Measurements from ENCODE around the gene SPCS3.
"Not testable (repeated sequence)": the region's sequence is repeated elsewhere in the genome, so short reads cannot be mapped to it uniquely, and the experiment has no call there.

Gene SPCS3

DNA sequence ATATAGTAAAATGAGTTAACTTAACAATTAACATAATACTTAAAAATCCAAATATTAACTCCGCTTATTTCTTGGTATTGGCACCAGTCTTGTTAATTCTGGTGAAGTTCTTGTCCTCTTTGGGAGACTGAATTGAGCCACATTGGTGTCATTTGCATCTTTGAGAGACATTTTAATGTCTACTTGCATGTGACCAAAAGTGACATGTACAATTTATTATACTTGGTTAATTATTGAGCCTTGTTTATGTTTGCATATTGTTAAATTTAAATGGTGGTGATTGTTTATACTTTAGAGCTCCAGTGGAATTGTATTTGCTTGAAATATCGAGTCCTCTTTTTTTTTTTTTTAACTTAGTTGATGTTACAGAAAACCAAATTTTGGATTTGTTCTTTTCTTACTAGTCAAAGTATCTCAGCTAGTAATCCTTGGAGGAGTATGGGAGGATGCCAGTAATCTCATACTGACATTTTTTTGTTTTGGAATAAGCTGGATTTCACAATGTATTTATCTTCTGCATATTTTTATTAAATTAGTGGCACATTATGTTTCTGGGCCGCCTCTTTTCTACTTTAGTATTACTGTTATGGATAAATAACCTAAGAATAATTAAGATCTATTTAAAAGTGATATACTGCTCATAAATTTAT lies 3.9 kb downstream of the SPCS3 start:
- Histone ChIP-seq H3K4me1 (ENCODE audit: control insufficient read depth, insufficient read depth, low read length) (peaks cover 34% of the 10 kb centered on the region), H3K36me3 (ENCODE audit: control insufficient read depth, insufficient read depth, low read length, severe bottlenecking) (peaks cover 14% of the 10 kb centered on the region), H3K9me3 (ENCODE audit: control insufficient read depth, low read length) (no peaks in the 10 kb centered on the region), H3K27me3 (replicated peaks; ENCODE audit: control insufficient read depth, insufficient read depth, low read length) (no peaks in the 10 kb centered on the region), H3K9ac (ENCODE audit: low read length) (no peak overlapping the region), H3K4me3 (ENCODE audit: low read length) (peak overlapping the region; percentile 90)
- peak; percentile 49 for DNase-seq (ENCODE audit: low read depth)

DNA sequence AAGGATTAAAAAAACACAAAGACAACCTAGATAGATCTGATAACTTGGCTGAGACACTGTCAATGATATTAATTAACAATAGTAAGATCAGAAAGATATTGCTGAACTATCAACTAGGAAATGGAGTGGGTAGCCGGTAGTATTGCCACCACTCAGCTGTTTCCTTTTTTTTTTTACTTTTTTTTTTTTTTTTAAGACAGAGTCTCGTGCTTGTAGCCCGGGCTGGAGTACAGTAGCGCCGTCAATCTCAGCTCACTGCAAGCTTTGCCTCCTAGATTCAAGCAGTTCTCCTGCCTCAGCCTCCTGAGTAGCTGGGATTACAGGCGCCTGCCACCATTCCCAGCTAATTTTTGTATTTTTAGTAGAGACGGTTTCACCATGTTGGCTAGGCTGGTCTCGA lies 5.1 kb downstream of the SPCS3 start:
- Histone ChIP-seq H3K36me3 (ENCODE audit: control insufficient read depth, insufficient read depth, low read length, severe bottlenecking) (peaks cover 26% of the 10 kb centered on the region), H3K4me1 (ENCODE audit: control insufficient read depth, insufficient read depth, low read length) (peaks cover 30% of the 10 kb centered on the region)
- H3K4me3 ChIP-seq (ENCODE audit: low read length); H3K27me3 ChIP-seq (replicated peaks; ENCODE audit: control insufficient read depth, insufficient read depth, low read length); H3K9ac ChIP-seq (ENCODE audit: low read length); H3K9me3 ChIP-seq (ENCODE audit: control insufficient read depth, low read length); DNase-seq (ENCODE audit: low read depth): not testable (repeated sequence)

DNA sequence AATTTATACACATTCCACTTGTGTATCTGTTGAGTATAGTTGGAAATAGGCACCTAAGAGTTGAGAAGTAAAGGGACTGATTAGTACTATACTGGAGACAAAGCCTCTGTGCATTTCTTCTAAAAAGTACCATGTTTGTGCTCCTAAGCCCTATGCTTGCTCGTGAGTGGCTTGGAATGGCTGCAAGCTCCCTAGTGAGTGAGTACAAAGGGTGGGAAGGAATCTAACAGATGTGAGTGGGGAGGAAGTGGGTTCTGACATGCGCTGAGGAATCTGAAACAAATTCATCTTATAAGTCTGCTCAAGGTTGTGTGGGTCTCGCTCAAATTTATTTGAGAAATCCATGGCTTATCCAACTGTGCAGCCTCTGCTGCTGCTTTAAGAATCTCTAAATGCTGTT lies 13.3 kb downstream of the SPCS3 start:
- Histone ChIP-seq H3K36me3 (ENCODE audit: control insufficient read depth, insufficient read depth, low read length, severe bottlenecking) (peaks cover 22% of the 10 kb centered on the region), H3K9me3 (ENCODE audit: control insufficient read depth, low read length) (no peaks in the 10 kb centered on the region), H3K4me3 (ENCODE audit: low read length) (no peak overlapping the region), H3K27me3 (replicated peaks; ENCODE audit: control insufficient read depth, insufficient read depth, low read length) (no peaks in the 10 kb centered on the region), H3K4me1 (ENCODE audit: control insufficient read depth, insufficient read depth, low read length) (peaks cover 5% of the 10 kb centered on the region), H3K9ac (ENCODE audit: low read length) (no peak overlapping the region)
- no peak for DNase-seq (ENCODE audit: low read depth)

DNA sequence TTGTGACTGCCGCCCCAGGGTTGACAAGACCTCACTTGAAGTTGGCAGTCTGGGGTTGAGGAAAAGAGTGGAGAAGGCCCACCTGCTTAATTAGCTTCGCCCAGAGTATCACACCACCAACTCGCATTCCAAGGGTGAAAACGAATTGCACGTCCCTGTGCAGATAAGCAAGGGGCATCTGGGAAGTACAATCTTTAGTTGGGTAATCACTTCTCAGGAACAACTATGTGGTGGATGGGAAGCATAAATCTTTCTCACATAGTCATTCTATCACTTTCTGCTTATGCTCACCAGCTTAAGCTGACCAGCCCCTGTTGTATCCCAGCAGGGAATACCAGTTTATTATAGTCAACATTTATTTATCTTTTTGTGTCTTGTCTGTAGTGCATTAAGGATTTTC lies 14.3 kb downstream of the SPCS3 start:
- DNase-seq (ENCODE audit: low read depth): no peak
- H3K4me3 ChIP-seq (ENCODE audit: low read length): no peak overlapping the region
- no peaks in the 10 kb centered on the region for H3K9me3 ChIP-seq (ENCODE audit: control insufficient read depth, low read length)
- H3K27me3 ChIP-seq (replicated peaks; ENCODE audit: control insufficient read depth, insufficient read depth, low read length): no peaks in the 10 kb centered on the region
- peaks cover 5% of the 10 kb centered on the region for H3K4me1 ChIP-seq (ENCODE audit: control insufficient read depth, insufficient read depth, low read length)
- H3K36me3 ChIP-seq (ENCODE audit: control insufficient read depth, insufficient read depth, low read length, severe bottlenecking): peaks cover 13% of the 10 kb centered on the region
- no peak overlapping the region for H3K9ac ChIP-seq (ENCODE audit: low read length)

DNA sequence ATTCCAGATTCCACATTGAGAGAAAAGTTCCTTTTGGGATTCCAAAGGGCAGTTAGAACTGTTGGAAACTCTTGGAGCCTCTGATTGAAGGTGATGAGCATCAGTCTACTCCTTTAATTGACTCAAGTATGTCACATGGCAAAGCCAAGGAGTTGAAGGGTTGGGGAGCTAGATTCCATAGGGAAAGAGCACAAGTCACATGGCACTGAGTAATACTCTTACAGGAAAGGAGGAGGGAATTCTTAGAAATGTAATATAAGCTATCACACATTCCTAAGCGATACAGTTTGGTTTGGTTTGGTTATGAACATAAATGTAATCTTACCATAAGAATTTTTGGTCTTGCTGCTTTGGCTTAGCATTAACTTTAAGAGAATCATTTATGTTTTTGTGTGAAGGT lies 15.7 kb downstream of the SPCS3 start:
- H3K4me1 ChIP-seq (ENCODE audit: control insufficient read depth, insufficient read depth, low read length): peaks cover 10% of the 10 kb centered on the region
- H3K9ac ChIP-seq (ENCODE audit: low read length): no peak overlapping the region
- H3K36me3 ChIP-seq (ENCODE audit: control insufficient read depth, insufficient read depth, low read length, severe bottlenecking): no peaks in the 10 kb centered on the region
- no peaks in the 10 kb centered on the region for H3K27me3 ChIP-seq (replicated peaks; ENCODE audit: control insufficient read depth, insufficient read depth, low read length)
- no peak overlapping the region for H3K4me3 ChIP-seq (ENCODE audit: low read length)
- peak; percentile 25 for DNase-seq (ENCODE audit: low read depth)
- no peaks in the 10 kb centered on the region for H3K9me3 ChIP-seq (ENCODE audit: control insufficient read depth, low read length)

DNA sequence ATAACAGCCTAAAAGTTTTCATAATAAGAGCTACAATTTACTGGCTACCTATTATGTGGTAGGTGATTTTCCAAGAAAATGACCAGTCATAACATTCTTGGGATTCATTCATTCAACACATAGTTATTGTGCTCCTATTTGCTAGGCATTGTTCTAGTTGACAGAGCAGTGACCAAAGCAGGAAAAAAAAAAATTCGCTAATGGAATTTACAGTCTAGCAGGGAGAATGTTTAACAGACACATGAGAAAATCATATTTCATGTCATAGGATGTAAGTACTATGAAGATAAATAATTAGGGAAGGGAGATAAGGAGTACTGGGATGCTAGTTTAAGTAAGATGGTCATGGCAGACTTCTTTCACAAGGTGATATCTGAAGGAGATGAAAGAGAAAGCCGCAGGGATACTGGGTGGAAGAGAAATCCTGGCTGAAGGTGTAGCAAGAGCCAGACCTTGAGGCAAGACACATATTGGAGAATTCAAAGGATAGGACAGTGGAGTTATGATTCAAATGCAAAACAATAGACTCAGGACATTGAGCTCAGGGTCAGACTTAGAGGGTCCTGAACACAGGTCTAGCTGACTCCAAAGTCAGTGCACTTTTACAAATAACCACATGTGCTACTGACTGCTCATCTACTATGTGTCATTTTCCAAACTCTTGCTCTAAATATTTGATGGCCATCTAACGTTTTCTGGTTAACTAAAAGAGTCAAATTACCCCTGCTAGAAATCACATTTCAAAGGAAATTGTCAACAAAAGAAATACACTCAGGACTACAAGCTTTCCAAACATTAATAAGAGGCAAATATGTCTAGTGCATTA lies 20.4 kb downstream of the SPCS3 start:
- Histone ChIP-seq H3K4me1 (ENCODE audit: control insufficient read depth, insufficient read depth, low read length) (peaks cover 18% of the 10 kb centered on the region), H3K9me3 (ENCODE audit: control insufficient read depth, low read length) (peaks cover 16% of the 10 kb centered on the region), H3K36me3 (ENCODE audit: control insufficient read depth, insufficient read depth, low read length, severe bottlenecking) (no peaks in the 10 kb centered on the region), H3K27me3 (replicated peaks; ENCODE audit: control insufficient read depth, insufficient read depth, low read length) (no peaks in the 10 kb centered on the region), H3K9ac (ENCODE audit: low read length) (peak overlapping the region; percentile 42), H3K4me3 (ENCODE audit: low read length) (peak overlapping the region; percentile 39)
- DNase-seq (ENCODE audit: low read depth): no peak

DNA sequence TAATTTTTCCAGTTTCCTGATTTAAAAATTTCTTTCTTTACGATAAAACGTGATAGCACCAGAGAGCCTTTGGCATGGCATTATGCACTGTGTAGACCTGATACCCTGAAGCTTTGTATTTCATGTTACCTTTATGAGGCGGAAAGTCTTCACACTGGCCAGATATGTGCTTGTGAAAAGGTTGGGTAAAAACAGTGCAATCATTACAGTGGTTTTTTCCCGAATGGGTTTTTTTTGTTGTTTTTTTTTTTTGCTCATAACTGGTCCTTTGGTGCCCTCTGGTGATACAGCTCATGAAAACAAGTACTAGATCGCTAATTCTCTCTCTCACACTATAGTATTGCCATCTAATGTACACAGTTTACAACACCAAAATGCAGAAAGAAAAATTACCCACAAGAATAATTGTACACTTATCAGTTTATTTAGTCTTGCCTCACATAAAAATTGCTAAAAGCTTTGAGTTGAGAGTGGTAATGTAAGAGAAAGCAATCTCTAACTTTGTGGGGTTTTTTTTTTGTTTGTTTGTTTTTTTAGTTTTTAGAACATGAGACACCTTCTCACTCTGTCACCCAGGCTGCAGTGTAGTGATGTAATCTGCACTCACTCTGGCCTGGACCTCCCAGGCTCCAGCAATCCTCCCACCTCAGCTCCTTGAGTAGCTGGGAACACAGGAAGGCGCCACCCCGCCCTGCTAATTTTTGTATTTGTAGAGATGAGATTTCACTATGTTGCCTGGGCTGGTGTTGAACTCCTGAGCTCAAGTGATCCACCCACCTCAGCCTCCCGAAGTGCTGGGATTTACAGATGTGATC lies 21.3 kb downstream of the SPCS3 start:
- Histone ChIP-seq H3K4me1 (ENCODE audit: control insufficient read depth, insufficient read depth, low read length) (peaks cover 18% of the 10 kb centered on the region), H3K9ac (ENCODE audit: low read length) (peak overlapping the region; percentile 42), H3K27me3 (replicated peaks; ENCODE audit: control insufficient read depth, insufficient read depth, low read length) (no peaks in the 10 kb centered on the region), H3K9me3 (ENCODE audit: control insufficient read depth, low read length) (peaks cover 16% of the 10 kb centered on the region), H3K36me3 (ENCODE audit: control insufficient read depth, insufficient read depth, low read length, severe bottlenecking) (no peaks in the 10 kb centered on the region), H3K4me3 (ENCODE audit: low read length) (peak overlapping the region; percentile 39)
- peak; percentile 83 for DNase-seq (ENCODE audit: low read depth)

DNA sequence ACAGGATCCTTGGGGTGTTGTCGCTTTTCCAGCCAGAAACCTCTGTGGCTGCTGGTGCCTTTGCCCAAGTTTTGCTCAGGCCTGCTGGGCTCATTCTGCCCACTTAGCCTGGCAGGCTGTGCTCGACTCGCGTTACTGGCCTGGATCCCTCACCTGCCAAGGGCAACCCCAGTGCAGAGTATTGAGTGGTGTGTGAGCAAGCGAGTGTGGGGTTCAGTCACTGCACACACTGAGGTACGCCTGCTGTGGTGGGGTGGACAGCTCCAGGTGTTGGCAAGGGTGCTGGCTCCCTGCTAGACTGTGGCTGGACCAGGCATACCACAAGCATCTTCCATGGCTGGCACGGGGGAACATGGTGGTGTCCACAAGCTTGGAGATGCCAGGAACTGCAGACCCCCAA lies 22.6 kb downstream of the SPCS3 start:
- no peaks in the 10 kb centered on the region for H3K36me3 ChIP-seq (ENCODE audit: control insufficient read depth, insufficient read depth, low read length, severe bottlenecking)

DNA sequence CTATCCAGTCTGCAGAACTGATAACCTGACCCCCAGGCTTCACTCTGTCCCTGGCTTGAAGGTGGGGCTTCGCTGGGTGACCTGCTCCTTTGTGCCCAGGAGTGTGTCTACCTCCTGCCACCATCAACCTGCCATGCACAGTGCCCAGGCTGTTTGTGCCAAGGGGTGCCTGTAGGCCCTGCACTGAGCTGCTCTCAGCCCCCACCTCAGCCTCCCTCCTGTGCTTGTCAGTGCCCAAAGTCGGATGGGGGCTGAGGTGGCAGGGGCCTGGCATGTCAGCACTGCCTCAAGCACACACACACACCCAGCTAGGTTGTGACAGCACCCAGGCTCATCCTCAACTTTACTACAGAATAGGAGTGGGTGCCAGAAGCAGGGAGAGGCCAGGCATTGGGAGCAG lies 23.5 kb downstream of the SPCS3 start:
- Histone ChIP-seq H3K9ac (ENCODE audit: low read length) (no peak overlapping the region), H3K9me3 (ENCODE audit: control insufficient read depth, low read length) (peaks cover 16% of the 10 kb centered on the region), H3K4me1 (ENCODE audit: control insufficient read depth, insufficient read depth, low read length) (peaks cover 13% of the 10 kb centered on the region), H3K36me3 (ENCODE audit: control insufficient read depth, insufficient read depth, low read length, severe bottlenecking) (no peaks in the 10 kb centered on the region), H3K4me3 (ENCODE audit: low read length) (no peak overlapping the region), H3K27me3 (replicated peaks; ENCODE audit: control insufficient read depth, insufficient read depth, low read length) (no peaks in the 10 kb centered on the region)
- DNase-seq (ENCODE audit: low read depth): no peak

More for the DNA sequence above, 22.6 kb downstream of the SPCS3 start:
- Histone ChIP-seq H3K9me3 (ENCODE audit: control insufficient read depth, low read length) (peaks cover 16% of the 10 kb centered on the region), H3K4me3 (ENCODE audit: low read length) (no peak overlapping the region), H3K27me3 (replicated peaks; ENCODE audit: control insufficient read depth, insufficient read depth, low read length) (no peaks in the 10 kb centered on the region), H3K9ac (ENCODE audit: low read length) (no peak overlapping the region), H3K4me1 (ENCODE audit: control insufficient read depth, insufficient read depth, low read length) (peaks cover 15% of the 10 kb centered on the region)
- no peak for DNase-seq (ENCODE audit: low read depth)

DNA sequence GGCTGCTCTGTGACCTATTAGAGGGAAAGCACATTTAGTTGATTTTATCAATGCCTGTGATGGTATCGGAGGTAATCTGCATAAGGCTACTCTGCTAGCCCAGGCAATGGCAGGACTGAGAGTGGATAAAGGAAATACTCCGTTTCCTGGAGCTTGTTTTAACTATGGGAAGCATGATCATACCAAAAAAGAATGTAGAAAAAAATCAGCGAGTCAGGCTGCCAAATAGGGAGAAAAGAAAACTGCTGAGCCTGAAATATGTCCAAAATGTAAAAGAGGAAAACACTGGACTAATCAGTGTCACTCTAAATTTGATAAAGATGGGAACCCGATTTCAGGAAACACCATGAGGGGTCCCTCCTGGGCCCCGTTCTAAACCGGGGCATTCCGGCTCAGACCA lies 25.6 kb downstream of the SPCS3 start:
- H3K27me3 ChIP-seq (replicated peaks; ENCODE audit: control insufficient read depth, insufficient read depth, low read length); H3K36me3 ChIP-seq (ENCODE audit: control insufficient read depth, insufficient read depth, low read length, severe bottlenecking); H3K4me1 ChIP-seq (ENCODE audit: control insufficient read depth, insufficient read depth, low read length): not testable (repeated sequence)
- Histone ChIP-seq H3K9me3 (ENCODE audit: control insufficient read depth, low read length) (peaks cover 16% of the 10 kb centered on the region), H3K4me3 (ENCODE audit: low read length) (peak overlapping the region; percentile 74), H3K9ac (ENCODE audit: low read length) (peak overlapping the region; percentile 75)
- peak; percentile 63 for DNase-seq (ENCODE audit: low read depth)

DNA sequence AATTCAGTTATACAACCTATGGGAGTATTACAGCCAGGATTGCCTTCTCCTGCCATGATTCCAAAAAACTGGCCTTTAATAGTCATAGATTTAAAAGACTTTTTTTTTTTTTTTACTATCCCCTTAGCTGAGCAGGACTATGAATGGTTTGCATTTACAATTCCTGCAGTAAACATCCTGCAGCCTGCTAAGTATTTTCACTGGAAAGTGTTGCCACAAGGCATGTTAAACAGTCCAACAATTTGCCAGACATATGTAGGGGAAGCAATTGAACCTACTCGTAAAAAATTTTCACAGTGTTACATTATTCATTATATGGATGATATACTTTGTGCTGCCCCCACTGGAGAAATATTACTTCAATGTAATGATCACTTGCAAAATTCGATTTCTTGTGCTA lies 27.1 kb downstream of the SPCS3 start:
- H3K4me3 ChIP-seq (ENCODE audit: low read length); H3K4me1 ChIP-seq (ENCODE audit: control insufficient read depth, insufficient read depth, low read length); DNase-seq (ENCODE audit: low read depth); H3K27me3 ChIP-seq (replicated peaks; ENCODE audit: control insufficient read depth, insufficient read depth, low read length); H3K9ac ChIP-seq (ENCODE audit: low read length); H3K36me3 ChIP-seq (ENCODE audit: control insufficient read depth, insufficient read depth, low read length, severe bottlenecking): not testable (repeated sequence)
- peaks cover 16% of the 10 kb centered on the region for H3K9me3 ChIP-seq (ENCODE audit: control insufficient read depth, low read length)
